Measurements from ENCODE around the gene OR56A5. TPM values are rescaled to one million over a fixed set of nuclear protein-coding genes. Genes with fewer than 3 reads are reported as not detected.

Gene OR56A5
- total and polyA plus RNA-seq, 8 donors, result not detected

GRCh38 chr11:5928811-5929210, 39.5 kb downstream of the OR56A5 start:
- ATAC-seq (no peak), FAIRE-seq (no peak), DNase-seq (no peak)
- Histone ChIP-seq H3K4me3 (no peak overlapping the region), H3K36me3 (no peaks in the 10 kb centered on the region), H3K4me1 (no peaks in the 10 kb centered on the region), H3K27ac (no peak overlapping the region), H3K27me3 (no peaks in the 10 kb centered on the region), H3K9me3 (no peaks in the 10 kb centered on the region)
- intact Hi-C loops (cut with DNase I), result no loop called here
- TF ChIP-seq CTCF (IDR thresholded peaks at IDR 0.05), result no peak
- WGBS, 2 donors, result 76 to 78% methylated on average over 15 of the region's 15 CpGs

DNA sequence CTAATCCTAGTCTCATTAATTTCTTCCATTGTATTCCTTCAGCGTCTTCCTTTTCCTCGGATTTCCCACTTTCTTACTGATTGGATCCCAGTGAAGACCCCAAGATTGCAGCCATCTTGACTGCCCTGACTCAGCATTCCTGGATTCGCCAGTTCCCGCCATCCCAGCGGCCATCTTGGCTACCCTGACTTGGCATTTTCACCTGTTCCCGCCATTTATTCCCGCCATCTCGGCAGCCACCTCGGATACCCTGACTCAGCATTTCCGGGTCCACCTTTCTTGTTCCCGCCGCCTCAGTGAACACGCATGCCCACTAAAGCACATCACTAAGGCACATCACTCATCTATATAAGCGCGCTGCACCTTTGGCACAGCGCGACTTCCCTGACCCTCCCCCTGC, 40.0 kb downstream of the OR56A5 start:
- 87 to 90% methylated on average over 17 of the region's 17 CpGs for WGBS, 2 donors
- Histone ChIP-seq H3K4me3 (no peak overlapping the region), H3K9me3 (no peaks in the 10 kb centered on the region), H3K27ac (no peak overlapping the region), H3K36me3 (no peaks in the 10 kb centered on the region), H3K27me3 (no peaks in the 10 kb centered on the region), H3K4me1 (no peaks in the 10 kb centered on the region)
- DNase-seq, result no peak
- ATAC-seq, result no peak
- intact Hi-C loops (cut with DNase I), result no loop called here
- FAIRE-seq, result no peak
- TF ChIP-seq CTCF (IDR thresholded peaks at IDR 0.05), result no peak

DNA sequence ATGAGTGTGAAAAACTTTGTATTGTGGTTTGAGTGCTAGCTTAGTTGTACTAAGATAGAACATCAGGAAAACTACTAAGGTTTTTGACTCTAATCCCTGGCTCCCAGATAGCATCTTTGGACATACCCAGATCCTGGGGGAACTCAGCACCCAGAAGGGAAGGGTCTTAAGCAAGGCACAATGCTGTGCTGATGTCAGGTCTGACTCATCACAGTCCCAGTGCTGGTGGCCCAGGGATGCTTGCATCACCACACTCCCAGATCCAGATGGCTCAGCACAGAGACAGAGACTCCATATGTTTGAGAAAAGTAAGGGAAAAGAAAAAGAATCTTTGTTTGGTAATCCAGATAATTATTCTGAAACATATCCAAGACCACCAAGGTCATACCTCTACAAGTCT, 44.5 kb downstream of the OR56A5 start:
- FAIRE-seq (no peak), DNase-seq (no peak), ATAC-seq (no peak)
- no peak overlapping the region for H3K4me3 ChIP-seq
- no peaks in the 10 kb centered on the region for H3K27me3 ChIP-seq
- no peaks in the 10 kb centered on the region for H3K36me3 ChIP-seq
- H3K4me1 ChIP-seq, result no peaks in the 10 kb centered on the region
- intact Hi-C loops (cut with DNase I), result no loop called here
- no peak overlapping the region for H3K27ac ChIP-seq
- H3K9me3 ChIP-seq, result no peaks in the 10 kb centered on the region
- TF ChIP-seq CTCF (IDR thresholded peaks at IDR 0.05), result no peak

- TF ChIP-seq CTCF (IDR thresholded peaks at IDR 0.05), result no peak
- no peak for FAIRE-seq
- intact Hi-C loops (cut with DNase I), result no loop called here
- no peaks in the 10 kb centered on the region for H3K36me3 ChIP-seq
- no peaks in the 10 kb centered on the region for H3K27me3 ChIP-seq
- no peak overlapping the region for H3K4me3 ChIP-seq
- H3K27ac ChIP-seq, result no peak overlapping the region
- H3K4me1 ChIP-seq, result no peaks in the 10 kb centered on the region
- H3K9me3 ChIP-seq, result no peaks in the 10 kb centered on the region
- no peak for ATAC-seq
- DNase-seq, result no peak
Observed at GRCh38 chr11:5923427-5923776, 44.9 kb downstream of the OR56A5 start.

- Histone ChIP-seq H3K4me3 (no peak overlapping the region), H3K4me1 (no peaks in the 10 kb centered on the region), H3K9me3 (no peaks in the 10 kb centered on the region), H3K27ac (no peak overlapping the region), H3K27me3 (no peaks in the 10 kb centered on the region), H3K36me3 (no peaks in the 10 kb centered on the region)
- ATAC-seq (no peak), DNase-seq (no peak), FAIRE-seq (no peak)
- WGBS, 2 donors, result 59 to 67% methylated on average over 2 of the region's 2 CpGs
- intact Hi-C loops (cut with DNase I), result no loop called here
- no peak for TF ChIP-seq CTCF (IDR thresholded peaks at IDR 0.05)
Observed at GRCh38 chr11:5922749-5923426, 45.4 kb downstream of the OR56A5 start.

Other genes with a start within 250 kb of the OR56A5 start
- not detected for gene OR56B1, start 232.0 kb downstream of the OR56A5 start, total RNA-seq
- gene OR56B1, start 232.0 kb downstream of the OR56A5 start, polyA plus RNA-seq, result not detected
- not detected for gene OR52N4, start 214.3 kb downstream of the OR56A5 start, total RNA-seq
- under 1 TPM in 1 of 2 donors, not detected in 1; 0.07 TPM for gene OR52N4, start 214.3 kb downstream of the OR56A5 start, polyA plus RNA-seq
- gene OR52N5, start 185.1 kb downstream of the OR56A5 start, total RNA-seq, result under 1 TPM in 1 of 6 donors, not detected in 5; 0.12 TPM
- not detected for gene OR52N5, start 185.1 kb downstream of the OR56A5 start, polyA plus RNA-seq
- under 1 TPM in 1 of 6 donors, not detected in 5; 0.09 TPM for gene OR52N1, start 177.2 kb downstream of the OR56A5 start, total RNA-seq
- not detected for gene OR52N1, start 177.2 kb downstream of the OR56A5 start, polyA plus RNA-seq
- gene OR52N2, start 159.6 kb downstream of the OR56A5 start, total RNA-seq, result under 1 TPM in 2 of 6 donors, not detected in 4; 0.19 to 0.31 TPM
- not detected for gene OR52N2, start 159.6 kb downstream of the OR56A5 start, polyA plus RNA-seq
- gene OR52E6, start 126.6 kb downstream of the OR56A5 start, total RNA-seq, result not detected
- not detected for gene OR52E6, start 126.6 kb downstream of the OR56A5 start, polyA plus RNA-seq
- not detected for gene OR52E8, start 110.8 kb downstream of the OR56A5 start, total RNA-seq
- not detected for gene OR52E8, start 110.8 kb downstream of the OR56A5 start, polyA plus RNA-seq
- not detected for gene OR52E4, start 87.9 kb downstream of the OR56A5 start, total RNA-seq
- gene OR52E4, start 87.9 kb downstream of the OR56A5 start, polyA plus RNA-seq, result not detected
- gene OR52E5, start 75.3 kb downstream of the OR56A5 start, total RNA-seq, result not detected
- not detected for gene OR52E5, start 75.3 kb downstream of the OR56A5 start, polyA plus RNA-seq
- not detected for gene OR56A3, start 26.2 kb downstream of the OR56A5 start, total RNA-seq
- not detected for gene OR56A3, start 26.2 kb downstream of the OR56A5 start, polyA plus RNA-seq
- not detected for gene OR52L1, start 18.5 kb upstream of the OR56A5 start, total RNA-seq
- not detected for gene OR52L1, start 18.5 kb upstream of the OR56A5 start, polyA plus RNA-seq
- under 1 TPM in 1 of 6 donors, not detected in 5; 0.06 TPM for gene OR56A4, start 38.5 kb upstream of the OR56A5 start, total RNA-seq
- gene OR56A4, start 38.5 kb upstream of the OR56A5 start, polyA plus RNA-seq, result not detected
- gene OR56A1, start 62.3 kb upstream of the OR56A5 start, total RNA-seq, result not detected
- not detected for gene OR56A1, start 62.3 kb upstream of the OR56A5 start, polyA plus RNA-seq
- gene OR56B4, start 139.2 kb upstream of the OR56A5 start, total RNA-seq, result not detected
- not detected for gene OR56B4, start 139.2 kb upstream of the OR56A5 start, polyA plus RNA-seq
- gene OR52B2, start 201.8 kb upstream of the OR56A5 start, total RNA-seq, result not detected
- gene OR52B2, start 201.8 kb upstream of the OR56A5 start, polyA plus RNA-seq, result not detected
- gene OR52W1, start 230.7 kb upstream of the OR56A5 start, total RNA-seq, result not detected
- gene OR52W1, start 230.7 kb upstream of the OR56A5 start, polyA plus RNA-seq, result not detected
- not detected for gene C11orf42, start 237.1 kb upstream of the OR56A5 start, total RNA-seq
- not detected for gene C11orf42, start 237.1 kb upstream of the OR56A5 start, polyA plus RNA-seq

All from pancreas (tissue), 10 donors.